SK-N-SH (cell line): Measurements from ENCODE around the gene CPA3. TPM values are rescaled to one million over a fixed set of nuclear protein-coding genes. Genes with fewer than 3 reads are reported as not detected.

Source experiments
- CTCF ChIA-PET: fragments of 300-600, 350-600 bp; formaldehyde crosslinking; extraction: SDS; loops from one replicate; lab custom pipeline; 2021; lab: Yijun Ruan, JAX
- POLR2A ChIA-PET: fragments of 350-600 bp; sonication (Branson Sonifier 250); formaldehyde crosslinking; extraction: SDS; loops from one replicate; lab custom pipeline; 2020; ENCODE audit warnings: antibody characterized with exemption, inconsistent platforms; lab: Yijun Ruan, JAX
- DNase-seq: peaks from one replicate; pipeline ENCODE4 v3.0.0; 2012
- H2AFZ ChIP-seq: fragments of 200-600 bp; sonication (generic); 2 replicates; pipeline ENCODE4 v1.8.1; 2016; ENCODE audit warnings: antibody characterized with exemption, mild to moderate bottlenecking, low read depth
- H3F3A ChIP-seq: fragments of 200-600 bp; sonication (generic); replicated peaks from 2 replicates; pipeline ENCODE3; 2016; ENCODE audit warnings: antibody characterized with exemption, mild to moderate bottlenecking; ENCODE audit not compliant: insufficient read depth
- H3K27ac ChIP-seq, 2 experiments: fragments of 200-500 bp in 1 of 2; fragments of 200-600 bp in 1 of 2; sonication (Bioruptor generic) in 1 of 2; sonication (generic), shearing (Covaris generic) in 1 of 2; 2 replicates each; pipeline versions ENCODE4 v1.5.1 to v1.6.1; 2014 to 2016; ENCODE audit warnings: low read depth in 2 of 2, inconsistent platforms in 1 of 2, low read length in 1 of 2, mild to moderate bottlenecking in 1 of 2, mixed read lengths in 1 of 2
- H3K27me3 ChIP-seq: fragments of 200-600 bp; sonication (generic), shearing (Covaris generic); 2 replicates; pipeline ENCODE4 v1.6.1; 2016; ENCODE audit warnings: mixed run types; ENCODE audit not compliant: insufficient read depth
- H3K36me3 ChIP-seq, 2 experiments: fragments of 200-500 bp in 1 of 2; fragments of 200-600 bp in 1 of 2; sonication (Bioruptor generic) in 1 of 2; sonication (generic) in 1 of 2; replicated peaks in 1 of 2; 2 replicates each; pipeline versions ENCODE3 to v1.5.1; 2014 to 2016; ENCODE audit warnings: low read length in 1 of 2, mild to moderate bottlenecking in 1 of 2; ENCODE audit not compliant: insufficient read depth in 2 of 2, control insufficient read depth in 1 of 2
- H3K4me1 ChIP-seq, 2 experiments: fragments of 200-500 bp in 1 of 2; fragments of 200-600 bp in 1 of 2; sonication (Bioruptor generic) in 1 of 2; sonication (generic), shearing (Covaris generic) in 1 of 2; 2 replicates each; pipeline versions ENCODE4 v1.5.1 to v1.6.1; 2014 to 2016; ENCODE audit warnings: low read depth in 1 of 2, low read length in 1 of 2, mixed run types in 1 of 2; ENCODE audit not compliant: insufficient read depth in 2 of 2, control insufficient read depth in 1 of 2
- H3K4me2 ChIP-seq: fragments of 200-600 bp; sonication (generic), shearing (Covaris generic); 2 replicates; pipeline ENCODE4 v1.6.1; 2017; ENCODE audit warnings: mixed run types
- H3K4me3 ChIP-seq, 2 experiments: fragments of 200-500 bp in 1 of 2; fragments of 200-600 bp in 1 of 2; sonication (Bioruptor generic) in 1 of 2; sonication (generic), shearing (Covaris generic) in 1 of 2; 2 replicates each; pipeline versions ENCODE4 v1.5.1 to v1.8.1; 2014 to 2016; ENCODE audit warnings: low read depth in 2 of 2, inconsistent platforms in 1 of 2, low read length in 1 of 2, mild to moderate bottlenecking in 1 of 2, mixed read lengths in 1 of 2, moderate library complexity in 1 of 2
- H3K79me2 ChIP-seq: fragments of 200-600 bp; sonication (generic); 2 replicates; pipeline ENCODE4 v1.8.1; 2017; ENCODE audit warnings: mild to moderate bottlenecking; ENCODE audit not compliant: insufficient read depth
- H3K9ac ChIP-seq: fragments of 200-600 bp; sonication (generic); 2 replicates; pipeline ENCODE4 v1.6.1; 2017; ENCODE audit warnings: mixed run types
- H3K9me2 ChIP-seq: fragments of 200-600 bp; sonication (generic); 2 replicates; pipeline ENCODE4 v1.6.1; 2017; ENCODE audit warnings: mixed run types
- H3K9me3 ChIP-seq: fragments of 200-600 bp; sonication (generic); 2 replicates; pipeline ENCODE4 v1.6.1; 2017; ENCODE audit warnings: mixed run types, mild to moderate bottlenecking, moderate library complexity
- H4K20me1 ChIP-seq: fragments of 200-600 bp; sonication (generic); 2 replicates; pipeline ENCODE4 v1.6.1; 2017; ENCODE audit warnings: mild to moderate bottlenecking, mixed run types; ENCODE audit not compliant: insufficient read depth
- CHD2 ChIP-seq: fragments of 150-350 bp; IDR thresholded peaks from 2 replicates; pipeline ENCODE4 v1.6.1; 2018; ENCODE audit warnings: low read length; ENCODE audit not compliant: partially characterized antibody
- EP300 ChIP-seq, 2 experiments: IDR thresholded peaks; 2 replicates each; pipeline versions ENCODE4 v1.4.0 to v1.6.1; 2012; ENCODE audit warnings: borderline replicate concordance in 1 of 2, low read depth in 1 of 2, low read length in 1 of 2
- EZH2phosphoT487 ChIP-seq: fragments of 200-600 bp; sonication (generic); IDR thresholded peaks from 2 replicates; pipeline ENCODE4 v1.6.1; 2017; ENCODE audit warnings: low read depth, mixed run types, mild to moderate bottlenecking, antibody characterized with exemption, moderate library complexity, borderline replicate concordance
- FOXM1 ChIP-seq: IDR thresholded peaks from 2 replicates; pipeline ENCODE4 v1.4.0; 2012; ENCODE audit warnings: low read depth, mild to moderate bottlenecking
- GATA2 ChIP-seq: sonication (generic); formaldehyde crosslinking; IDR thresholded peaks from 2 replicates; pipeline ENCODE4 v1.5.0; 2020; ENCODE audit warnings: mild to moderate bottlenecking, missing genetic modification reagents
- MEF2A ChIP-seq: IDR thresholded peaks from 2 replicates; pipeline ENCODE4 v1.4.0; 2012; ENCODE audit warnings: low read depth, borderline replicate concordance
- NFIC ChIP-seq: IDR thresholded peaks from 2 replicates; pipeline ENCODE4 v1.4.0; 2012; ENCODE audit warnings: borderline replicate concordance
- PBX3 ChIP-seq: IDR thresholded peaks from 2 replicates; pipeline ENCODE4; 2012
- RCOR1 ChIP-seq: fragments of 150-350 bp; IDR thresholded peaks from 2 replicates; pipeline ENCODE4 v1.6.1; 2017; ENCODE audit warnings: antibody characterized with exemption, low read length
- REST ChIP-seq: IDR thresholded peaks from 2 replicates; pipeline ENCODE4 v1.6.1; 2012; ENCODE audit warnings: mild to moderate bottlenecking, low read depth, low read length, moderate library complexity
- RFX5 ChIP-seq: IDR thresholded peaks from 2 replicates; pipeline ENCODE4 v1.6.1; 2012; ENCODE audit warnings: mild to moderate bottlenecking, improper control_type of control experiment, low read length
- RXRA ChIP-seq: IDR thresholded peaks from 2 replicates; pipeline ENCODE4 v1.4.0; 2012; ENCODE audit warnings: low read depth, mild to moderate bottlenecking, borderline replicate concordance
- TAF1 ChIP-seq: IDR thresholded peaks from 2 replicates; pipeline ENCODE4 v1.6.1; 2012; ENCODE audit warnings: low read depth, mild to moderate bottlenecking, low read length, moderate library complexity, borderline replicate concordance
- USF2 ChIP-seq: fragments of 150-350 bp; IDR thresholded peaks from 2 replicates; pipeline ENCODE4 v1.6.1; 2017; ENCODE audit warnings: antibody characterized with exemption, low read length, low read depth, borderline replicate concordance
- ZBTB33 ChIP-seq: IDR thresholded peaks from 2 replicates; pipeline ENCODE4 v1.4.0; 2012; ENCODE audit warnings: low read depth, borderline replicate concordance
- WGBS: methylation state at CpG from one replicate; pipeline ENCODE4 v1.1.6; 2017; ENCODE audit warnings: low lambda C conversion rate; 5-methylcytosine and 5-hydroxymethylcytosine counted together
- polyA plus RNA-seq, 3 experiments: library from polyadenylated mRNA; depleted of rRNA; stranded (reverse); fragments of >200 nt; gene quantifications; 2 replicates each; pipeline ENCODE4 v1.2.3, GENCODE V29; 2012

CPA3 gene
- polyA plus RNA-seq, 1 of the 3 experiments (the other 2 are of a cell fraction) = not detected

- peak; percentile 22 for DNase-seq
- Histone ChIP-seq H3F3A (no peaks in the 10 kb centered on the region), H3K9ac (no peak overlapping the region), H3K36me3 (no peaks in the 10 kb centered on the region), H3K9me2 (no peaks in the 10 kb centered on the region), H3K4me2 (no peak overlapping the region), H3K4me1 (peaks cover 0 to 18% of the 10 kb centered on the region in 2 experiments; a peak in 2 of 4 replicates), H3K9me3 (no peaks in the 10 kb centered on the region), H3K27ac (peak overlapping the region in 1 of 2 experiments; percentile 93; a peak in 2 of 4 replicates), H3K79me2 (no peaks in the 10 kb centered on the region), H2AFZ (no peak overlapping the region), H3K4me3 (no peak overlapping the region), H3K27me3 (no peaks in the 10 kb centered on the region), H4K20me1 (no peaks in the 10 kb centered on the region)
- no peak for TF ChIP-seq MEF2A
- no peak for TF ChIP-seq RFX5
- no peak for TF ChIP-seq EZH2phosphoT487
- TF ChIP-seq RXRA = no peak
- no peak for TF ChIP-seq CHD2
- no peak for TF ChIP-seq NFIC
- no peak for TF ChIP-seq ZBTB33
- peak; percentile 63 for TF ChIP-seq GATA2 (CRISPR knock-in tag)
- TF ChIP-seq PBX3 = no peak
- no peak for TF ChIP-seq TAF1
- peak in 1 of 2 experiments; percentile 78; a peak in 2 of 4 replicates for TF ChIP-seq EP300 (IDR thresholded peaks at IDR 0.05; ENCODE audit: borderline replicate concordance in 1 of 2, low read depth in 1 of 2, low read length in 1 of 2)
- no peak for TF ChIP-seq FOXM1
- peak; percentile 65; the same call in 1 of the 2 replicates for TF ChIP-seq RCOR1
- no peak for TF ChIP-seq USF2
- no peak for TF ChIP-seq REST
- CTCF ChIA-PET = no interaction called here
- POLR2A ChIA-PET = no interaction called here
- 33% methylated on average over 2 of the region's 2 CpGs for WGBS
Measured at GRCh38 chr3:148816427-148816826, 48.7 kb upstream of the CPA3 start.
